Stimulated activated naive CD8-positive, alpha-beta T cell treated with anti-CD3 and anti-CD28 coated beads, Interleukin-15, amount 100 ng/mL, for 72 hours (primary cell): ENCODE measurements around the gene FN1.

Experiments used
- ATAC-seq: fragments of 150-1000 bp; cut with Tn5 transposase; 2 replicates; pipeline ENCODE4 v1.10.0; 2021; ENCODE audit warnings: mild to moderate bottlenecking, moderate library complexity
- DNase-seq, 2 donors: peaks; one replicate each; pipeline ENCODE4 v3.0.0; 2021 to 2022
- H3K27ac Mint-ChIP-seq, 2 donors: one replicate each; pipeline ENCODE4 v1.8.0; 2022; ENCODE audit warnings: mild to moderate bottlenecking in 2 of 2, mixed read lengths in 2 of 2, moderate library complexity in 2 of 2
- H3K27me3 Mint-ChIP-seq: one replicate; pipeline ENCODE4 v1.8.0; 2022; ENCODE audit warnings: mixed read lengths
- H3K4me1 Mint-ChIP-seq: one replicate; pipeline ENCODE4 v1.8.0; 2022; ENCODE audit warnings: mild to moderate bottlenecking, mixed read lengths
- H3K4me3 Mint-ChIP-seq, 2 donors: one replicate each; pipeline ENCODE4 v1.8.0; 2022; ENCODE audit warnings: mild to moderate bottlenecking in 2 of 2, mixed read lengths in 2 of 2, moderate library complexity in 1 of 2
- H3K9me3 Mint-ChIP-seq, 2 donors: one replicate each; pipeline ENCODE4 v1.8.0; 2022; ENCODE audit warnings: mixed read lengths in 2 of 2

FN1 gene

GRCh38 chr2:215431778-215432758 lies 3.8 kb downstream of the FN1 start:
- peaks cover 17% of the 10 kb centered on the region for H3K4me1 Mint-ChIP-seq
- no peak overlapping the region for H3K4me3 Mint-ChIP-seq
- no peaks in the 10 kb centered on the region for H3K9me3 Mint-ChIP-seq
- peaks cover 82% of the 10 kb centered on the region for H3K27me3 Mint-ChIP-seq
- DNase-seq (no peak), ATAC-seq (no peak)
- H3K27ac Mint-ChIP-seq = no peak overlapping the region

DNA sequence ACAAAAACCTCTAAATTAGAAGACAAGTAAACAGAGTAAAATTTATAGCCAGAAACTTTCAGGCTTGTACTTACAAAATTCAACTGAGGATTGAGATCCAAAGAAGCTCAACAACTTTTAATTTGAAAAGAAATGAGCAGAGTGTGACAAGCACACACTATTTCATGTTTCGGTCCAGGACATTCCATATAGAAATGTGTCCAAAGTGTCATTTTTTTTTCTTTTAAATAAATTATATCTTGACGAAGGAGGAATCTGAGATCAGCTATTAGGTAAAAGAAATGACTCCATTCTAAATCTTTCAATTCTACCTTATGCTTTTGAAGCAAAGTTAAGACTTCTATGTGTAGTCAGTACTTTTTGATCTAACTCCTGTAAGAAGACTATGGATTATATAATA lies 4.6 kb downstream of the FN1 start:
- ATAC-seq = no peak

DNA sequence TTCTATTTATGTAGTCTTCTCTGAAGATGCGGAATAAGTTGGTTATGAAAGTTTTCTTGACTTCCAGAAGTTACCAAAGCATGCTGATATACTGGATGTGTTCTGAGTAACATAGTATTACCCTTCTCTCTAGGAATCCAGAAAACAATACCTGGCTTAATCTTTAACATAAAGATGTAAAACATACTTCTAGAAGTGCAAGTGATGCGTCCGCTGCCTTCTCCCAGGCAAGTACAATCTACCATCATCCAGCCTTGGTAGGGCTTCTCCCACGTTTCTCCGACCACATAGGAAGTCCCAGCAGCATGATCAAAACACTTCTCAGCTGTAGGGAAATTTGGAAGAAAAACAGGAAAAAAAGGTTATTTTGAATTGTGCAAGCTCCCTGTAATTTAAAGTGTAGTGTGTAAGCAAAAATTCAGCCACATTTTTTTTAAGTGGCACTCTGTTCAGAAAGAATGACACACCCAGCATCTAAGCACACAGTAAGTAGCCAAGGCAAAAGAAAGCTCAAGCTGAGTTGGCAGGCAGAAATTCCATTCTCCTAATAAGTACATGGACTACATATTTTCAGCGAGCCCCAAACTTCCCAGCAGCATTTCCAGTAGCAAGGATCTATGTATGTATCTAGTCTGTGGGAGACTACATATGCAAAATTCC lies 5.2 kb downstream of the FN1 start:
- Mint-ChIP-seq H3K4me1 (peaks cover 7% of the 10 kb centered on the region), H3K9me3 (no peaks in the 10 kb centered on the region), H3K27ac (no peak overlapping the region), H3K4me3 (no peak overlapping the region), H3K27me3 (peaks cover 76% of the 10 kb centered on the region)
- ATAC-seq (no peak), DNase-seq (no peak)

More for the DNA sequence above, 4.6 kb downstream of the FN1 start:
- H3K9me3 Mint-ChIP-seq = no peaks in the 10 kb centered on the region
- H3K4me1 Mint-ChIP-seq = peaks cover 9% of the 10 kb centered on the region
- peaks cover 76% of the 10 kb centered on the region for H3K27me3 Mint-ChIP-seq
- H3K4me3 Mint-ChIP-seq = no peak overlapping the region
- no peak overlapping the region for H3K27ac Mint-ChIP-seq
- no peak for DNase-seq

DNA sequence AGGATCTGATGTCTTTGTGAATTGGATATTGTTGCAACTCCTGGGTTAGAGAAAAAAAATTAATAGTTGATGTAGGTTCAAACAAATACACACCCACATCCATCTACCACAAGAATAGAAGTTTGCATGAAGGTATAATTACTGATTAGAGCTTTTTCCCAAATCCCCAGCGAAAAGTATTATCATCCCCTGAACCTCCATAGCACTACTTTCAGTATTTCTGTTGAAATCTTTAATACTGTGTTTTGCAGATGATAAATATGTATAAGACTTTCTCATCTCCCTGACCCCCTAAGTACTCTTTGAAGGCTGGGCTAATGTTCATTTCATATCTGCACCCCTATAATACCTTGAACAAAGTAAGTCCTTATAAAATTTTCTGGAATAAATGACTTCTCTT lies 6.4 kb downstream of the FN1 start:
- ATAC-seq = no peak
- no peaks in the 10 kb centered on the region for H3K9me3 Mint-ChIP-seq
- no peak overlapping the region for H3K27ac Mint-ChIP-seq
- H3K4me3 Mint-ChIP-seq = no peak overlapping the region
- H3K27me3 Mint-ChIP-seq = peaks cover 76% of the 10 kb centered on the region
- no peaks in the 10 kb centered on the region for H3K4me1 Mint-ChIP-seq
- no peak for DNase-seq

- Mint-ChIP-seq H3K27ac (no peak overlapping the region), H3K4me1 (no peaks in the 10 kb centered on the region), H3K4me3 (no peak overlapping the region), H3K9me3 (no peaks in the 10 kb centered on the region), H3K27me3 (peaks cover 78% of the 10 kb centered on the region)
- ATAC-seq = no peak
- DNase-seq = no peak
Measured at GRCh38 chr2:215428060-215428910, 7.6 kb downstream of the FN1 start.

GRCh38 chr2:215427585-215427984 lies 8.3 kb downstream of the FN1 start:
- Mint-ChIP-seq H3K27me3 (peaks cover 75% of the 10 kb centered on the region), H3K9me3 (no peaks in the 10 kb centered on the region), H3K4me3 (no peak overlapping the region), H3K27ac (no peak overlapping the region), H3K4me1 (no peaks in the 10 kb centered on the region)
- ATAC-seq (no peak), DNase-seq (no peak)

GRCh38 chr2:215425021-215425782 lies 10.7 kb downstream of the FN1 start:
- Mint-ChIP-seq H3K4me3 (no peak overlapping the region), H3K4me1 (no peaks in the 10 kb centered on the region), H3K9me3 (no peaks in the 10 kb centered on the region), H3K27ac (no peak overlapping the region), H3K27me3 (peaks cover 82% of the 10 kb centered on the region)
- ATAC-seq (no peak), DNase-seq (no peak)

GRCh38 chr2:215423928-215424540 lies 11.8 kb downstream of the FN1 start:
- Mint-ChIP-seq H3K4me1 (no peaks in the 10 kb centered on the region), H3K27me3 (peaks cover 75% of the 10 kb centered on the region), H3K27ac (no peak overlapping the region), H3K9me3 (no peaks in the 10 kb centered on the region), H3K4me3 (no peak overlapping the region)
- ATAC-seq (no peak), DNase-seq (no peak)

GRCh38 chr2:215423234-215423633 lies 12.6 kb downstream of the FN1 start:
- Mint-ChIP-seq H3K9me3 (no peaks in the 10 kb centered on the region), H3K4me3 (no peak overlapping the region), H3K4me1 (no peaks in the 10 kb centered on the region), H3K27me3 (peaks cover 67% of the 10 kb centered on the region), H3K27ac (no peak overlapping the region)
- ATAC-seq = no peak
- no peak for DNase-seq

- Mint-ChIP-seq H3K4me1 (no peaks in the 10 kb centered on the region), H3K9me3 (no peaks in the 10 kb centered on the region), H3K27me3 (peaks cover 65% of the 10 kb centered on the region), H3K4me3 (no peak overlapping the region), H3K27ac (no peak overlapping the region)
- no peak for DNase-seq
- ATAC-seq = no peak
Measured at GRCh38 chr2:215422676-215423075, 13.2 kb downstream of the FN1 start.

DNA sequence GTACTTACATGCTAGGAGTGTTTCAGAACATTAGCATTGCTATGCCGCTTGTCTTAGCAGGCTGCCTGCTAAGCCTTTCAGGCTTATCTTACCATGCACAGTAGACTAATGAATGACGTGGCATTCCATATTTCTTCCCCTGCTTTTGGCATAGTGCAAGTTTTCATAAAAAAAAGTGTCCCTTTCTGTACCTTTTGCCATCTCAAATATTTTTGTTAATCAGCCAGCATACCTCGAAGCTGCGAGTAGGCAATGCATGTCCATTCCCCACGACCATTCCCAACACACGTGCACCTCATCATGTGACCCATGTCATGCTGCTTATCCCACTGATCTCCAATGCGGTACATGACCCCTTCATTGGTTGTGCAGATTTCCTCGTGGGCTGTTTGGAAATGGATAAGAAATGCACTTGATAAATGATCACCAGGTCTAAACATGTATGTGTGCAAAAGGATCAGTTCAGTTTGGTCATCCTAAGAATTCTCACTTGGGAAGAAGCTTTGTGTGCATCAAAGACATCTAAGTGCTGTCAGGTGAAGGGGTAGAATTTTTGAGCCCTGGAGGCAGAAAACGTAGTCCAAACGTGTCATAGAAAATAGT lies 13.9 kb downstream of the FN1 start:
- no peak overlapping the region for H3K27ac Mint-ChIP-seq
- no peak for DNase-seq
- peaks cover 70% of the 10 kb centered on the region for H3K27me3 Mint-ChIP-seq
- ATAC-seq = no peak
- no peaks in the 10 kb centered on the region for H3K9me3 Mint-ChIP-seq
- no peak overlapping the region for H3K4me3 Mint-ChIP-seq
- no peaks in the 10 kb centered on the region for H3K4me1 Mint-ChIP-seq

DNA sequence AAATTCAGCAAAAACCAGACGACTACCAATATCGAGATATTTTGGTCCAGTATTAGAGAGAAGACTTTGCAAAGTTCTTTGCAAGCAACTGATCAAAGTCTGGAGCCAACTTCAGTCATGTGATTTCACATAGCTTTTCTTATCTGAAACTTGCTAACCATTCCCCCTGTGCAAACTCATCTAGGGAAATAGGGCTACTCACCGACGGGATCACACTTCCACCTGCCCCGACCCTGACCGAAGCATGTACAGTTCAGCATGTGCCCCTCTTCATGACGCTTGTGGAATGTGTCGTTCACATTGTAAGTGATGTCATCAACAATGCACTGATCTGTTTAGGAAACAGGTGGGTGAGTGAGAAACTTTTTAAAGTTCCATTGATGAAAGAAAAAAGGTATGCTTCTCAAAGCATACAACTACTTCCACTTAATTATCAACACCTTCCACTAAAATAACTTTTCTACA lies 15.4 kb downstream of the FN1 start:
- Mint-ChIP-seq H3K27ac (no peak overlapping the region), H3K4me1 (no peaks in the 10 kb centered on the region), H3K4me3 (no peak overlapping the region), H3K9me3 (no peaks in the 10 kb centered on the region), H3K27me3 (peaks cover 60% of the 10 kb centered on the region)
- DNase-seq (no peak), ATAC-seq (no peak)

DNA sequence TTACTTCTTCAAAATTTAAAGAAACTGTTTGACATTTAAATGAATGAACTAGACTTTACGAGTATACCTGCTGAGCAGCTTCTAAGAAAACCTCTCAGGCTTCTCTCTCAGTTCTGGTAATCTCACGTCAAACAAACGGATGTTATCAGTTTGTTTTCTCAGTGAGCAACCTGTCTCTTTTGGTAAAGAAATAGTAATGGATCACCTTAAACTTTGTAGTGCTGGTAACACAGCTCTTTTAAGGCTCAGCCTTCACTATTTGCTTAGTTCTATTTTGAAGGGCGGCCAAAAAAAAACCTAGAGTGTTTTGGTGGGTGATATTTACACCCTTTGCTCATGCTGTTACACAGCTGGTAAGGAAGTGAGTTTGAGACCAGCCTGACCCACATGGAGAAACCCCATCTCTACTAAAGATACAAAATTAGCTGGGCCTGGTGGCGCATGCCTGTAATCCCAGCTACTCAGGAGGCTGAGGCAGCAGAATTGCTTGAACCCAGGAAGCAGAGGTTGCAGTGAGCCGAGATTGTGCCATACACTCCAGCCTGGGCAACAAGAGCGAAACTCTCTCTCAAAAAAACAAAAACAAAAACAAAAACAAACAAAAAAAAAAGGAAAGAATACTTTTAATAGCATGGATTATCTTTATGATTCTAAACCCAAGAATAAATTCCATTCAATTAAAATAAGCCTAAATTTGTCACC lies 15.9 kb downstream of the FN1 start:
- peaks cover 54% of the 10 kb centered on the region for H3K27me3 Mint-ChIP-seq
- no peak overlapping the region for H3K27ac Mint-ChIP-seq
- H3K9me3 Mint-ChIP-seq = no peaks in the 10 kb centered on the region
- no peaks in the 10 kb centered on the region for H3K4me1 Mint-ChIP-seq
- no peak overlapping the region for H3K4me3 Mint-ChIP-seq
- DNase-seq = no peak
- ATAC-seq = no peak

- Mint-ChIP-seq H3K4me3 (no peak overlapping the region), H3K27ac (no peak overlapping the region), H3K9me3 (no peaks in the 10 kb centered on the region), H3K27me3 (peaks cover 54% of the 10 kb centered on the region), H3K4me1 (no peaks in the 10 kb centered on the region)
- DNase-seq (no peak), ATAC-seq (no peak)
Measured at GRCh38 chr2:215419113-215419512, 16.8 kb downstream of the FN1 start.
